NT2/D1 (cell line): ENCODE data around the gene ROR2.

Experiments
- SUZ12 ChIP-seq: IDR thresholded peaks from 2 replicates; pipeline ENCODE4 v1.6.1; 2011; ENCODE audit not compliant: insufficient read length, insufficient read depth; ENCODE audit errors: extremely low read depth
- YY1 ChIP-seq: IDR thresholded peaks from 2 replicates; pipeline ENCODE4 v1.6.1; 2011; ENCODE audit not compliant: insufficient read length, insufficient read depth
- ZNF274 ChIP-seq: IDR thresholded peaks from 2 replicates; pipeline ENCODE4 v1.6.1; 2011; ENCODE audit warnings: mild to moderate bottlenecking, low read depth, low read length

DNA sequence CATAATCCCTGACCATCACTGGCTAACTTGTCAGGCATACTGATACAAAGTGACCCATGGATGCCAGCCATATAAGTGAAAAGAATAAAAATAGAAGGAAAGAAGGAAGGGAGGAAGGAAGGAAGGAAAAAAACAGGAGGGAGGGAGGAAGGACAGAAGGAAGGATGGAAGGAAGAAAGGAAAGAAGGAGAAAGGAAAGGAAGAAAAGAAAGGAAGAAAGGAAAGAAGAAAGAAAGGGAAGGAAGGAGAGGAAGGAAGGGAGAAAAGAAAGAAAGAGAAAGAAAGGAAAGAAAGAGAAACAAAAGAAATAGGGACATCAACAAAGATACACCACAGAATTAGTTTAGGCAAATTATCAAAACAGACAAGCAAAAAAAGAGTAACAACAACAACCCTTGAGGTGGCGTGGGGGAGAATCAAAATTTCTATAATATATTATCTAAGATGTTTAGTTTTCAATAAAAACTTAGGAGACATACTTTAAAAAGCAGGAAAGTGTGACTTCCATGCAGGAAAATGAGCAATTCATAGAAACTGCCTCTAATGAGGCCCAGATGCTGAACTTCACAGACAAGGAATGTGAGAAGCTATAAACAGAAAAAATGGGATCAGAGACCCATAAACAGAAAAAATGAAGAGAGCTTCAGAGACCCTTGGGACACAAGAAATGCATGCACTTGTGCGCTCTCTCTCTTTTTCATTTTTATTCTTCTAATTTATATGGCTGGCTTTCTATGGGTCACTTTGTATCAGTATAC is 430.3 kb downstream of the ROR2 start:
- TF ChIP-seq SUZ12: no peak
- TF ChIP-seq ZNF274: no peak
- no peak for TF ChIP-seq YY1
